T-helper 1 cell (primary cell): ENCODE measurements around the gene EGR4.

Experiments
- DNase-seq, 5 donors: peaks; one replicate each; pipeline ENCODE4 v3.0.0-alpha.2; 2012 to 2020

Gene EGR4

GRCh38 chr2:73244580-73244979 is 48.8 kb downstream of the EGR4 start:
- DNase-seq: peak in 1 of 5 donors; percentile 22

DNA sequence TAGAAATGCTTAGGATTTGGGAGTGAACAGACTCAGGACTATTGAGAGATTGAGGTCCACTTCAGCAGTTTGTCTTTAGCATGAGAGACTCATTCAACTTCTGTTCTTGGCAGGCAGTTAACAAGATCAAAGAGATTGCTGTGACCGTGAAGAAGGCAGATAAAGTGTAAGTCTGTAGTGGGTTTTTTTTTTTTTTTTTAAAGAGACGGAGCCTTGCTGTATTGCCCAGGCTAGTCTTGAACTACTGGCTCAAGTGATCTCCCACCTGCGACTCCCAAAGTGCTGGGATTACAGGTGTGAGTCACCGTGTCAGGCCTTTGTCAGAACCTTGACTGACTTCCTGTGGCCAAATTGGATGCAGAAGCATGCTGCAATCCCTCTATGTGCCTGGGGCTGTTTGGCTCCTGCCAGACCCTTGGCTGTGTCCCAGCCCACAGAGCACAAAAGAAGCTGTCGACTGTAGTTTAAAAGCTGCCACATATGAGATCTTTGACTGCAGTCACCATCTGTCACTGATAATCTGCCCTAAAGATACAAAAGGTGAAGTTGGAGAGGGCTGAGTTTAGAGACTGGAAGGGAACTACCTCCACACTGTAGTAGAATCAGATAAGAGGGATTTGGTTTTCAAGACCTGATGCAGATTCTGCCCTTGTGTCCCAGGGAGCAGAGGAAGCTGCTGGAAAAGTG is 49.3 kb downstream of the EGR4 start:
- DNase-seq: no peak
